Suppressor macrophage treated with lipopolysaccharide for 1 hour (primary cell): Measurements from ENCODE around the gene HCRT.
"Not testable (repeated sequence)": the region's sequence is repeated elsewhere in the genome, so short reads cannot be mapped to it uniquely, and the experiment has no call there.

ENCODE experiments used
- DNase-seq, 3 donors: peaks; one replicate each; pipeline ENCODE4 v3.0.0-alpha.2; 2020 to 2022

The HCRT gene, protein sequence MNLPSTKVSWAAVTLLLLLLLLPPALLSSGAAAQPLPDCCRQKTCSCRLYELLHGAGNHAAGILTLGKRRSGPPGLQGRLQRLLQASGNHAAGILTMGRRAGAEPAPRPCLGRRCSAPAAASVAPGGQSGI

DNA sequence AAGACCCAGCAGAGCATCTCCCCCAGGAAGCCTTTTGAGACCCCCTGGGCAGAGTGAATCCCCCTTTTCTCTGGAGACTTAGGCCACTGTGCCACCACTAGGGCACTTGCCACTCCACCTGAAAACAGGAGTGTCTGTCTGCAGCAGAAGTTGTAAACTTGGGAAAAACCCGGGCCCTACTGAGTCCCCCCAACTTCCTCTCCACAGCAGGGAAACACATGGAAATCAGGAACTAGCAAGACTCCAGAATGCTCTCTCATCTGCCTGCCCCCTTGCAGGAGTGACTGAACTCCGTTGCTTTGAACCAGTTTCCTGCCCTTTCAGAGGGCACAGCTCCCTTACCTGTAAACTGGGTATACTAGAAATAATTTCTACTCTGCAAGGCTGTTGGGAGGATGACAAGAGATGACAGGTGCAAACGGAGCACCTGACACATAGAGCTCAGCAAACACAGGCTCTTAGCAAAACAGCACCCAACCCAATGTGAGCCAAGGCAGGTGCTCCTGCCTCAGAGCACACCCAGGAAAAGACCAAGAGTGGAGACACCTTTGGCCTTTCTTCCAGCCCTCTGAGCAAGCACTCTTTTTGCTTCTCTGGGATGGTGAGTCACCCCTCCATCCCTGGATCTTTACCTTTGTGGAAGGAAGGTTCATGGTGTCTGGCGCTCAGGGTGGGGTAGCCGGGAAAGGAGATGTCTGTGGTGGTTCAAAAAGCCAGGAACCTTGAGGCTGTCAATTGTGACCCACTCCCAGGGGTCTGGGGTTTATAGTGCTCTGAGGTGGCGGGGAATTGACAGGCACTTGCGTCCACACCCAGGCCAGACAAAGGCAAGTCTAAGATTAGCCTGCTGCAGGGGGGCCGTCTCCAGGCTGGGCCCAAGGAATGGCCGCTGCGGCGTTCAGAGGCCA lies at the start of gene HCRT:
HCRT (minus strand) TSS at position 740 of the 908 bp plus-strand sequence; CDS start at position 653, 87 bp downstream.
- peak; percentile 84 to 87 (median 86) for DNase-seq

DNA sequence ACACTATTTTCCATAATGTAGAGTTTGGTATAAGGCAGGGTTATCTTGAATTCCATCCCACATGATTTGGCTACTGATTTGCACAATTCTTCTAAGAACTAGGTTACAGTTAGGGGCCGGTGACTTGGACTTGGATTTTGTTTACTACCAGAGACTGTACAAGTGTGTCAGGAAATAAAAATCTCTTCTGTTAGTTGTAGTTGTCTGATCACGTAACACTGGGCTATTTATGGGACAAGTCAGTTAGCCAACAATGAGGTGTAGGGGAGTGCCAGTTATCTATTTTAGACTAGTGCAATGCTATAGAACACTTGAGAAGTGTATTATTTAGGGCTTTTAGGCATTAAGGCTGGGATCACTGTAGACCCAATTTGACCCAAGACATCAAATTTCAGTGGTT lies 48.7 kb upstream of the HCRT start:
- DNase-seq: no peak

DNA sequence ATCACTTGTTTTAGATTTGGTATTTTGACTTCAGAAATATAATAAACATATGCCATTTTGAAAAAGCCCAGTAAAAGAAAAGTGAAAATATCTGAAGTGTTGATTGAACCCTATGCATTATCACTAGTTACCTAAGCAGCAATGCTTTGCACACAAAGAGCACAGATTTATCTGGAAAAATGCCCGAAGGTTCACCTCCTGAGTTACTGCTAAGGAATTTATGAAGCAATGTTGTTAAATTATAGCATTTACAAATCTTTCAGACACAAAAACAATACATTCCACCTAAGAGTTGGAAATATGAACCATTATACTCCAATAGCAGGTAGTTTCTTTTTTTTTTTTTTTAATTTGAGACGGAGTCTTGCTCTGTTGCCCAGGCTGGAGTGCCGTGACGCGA lies 47.9 kb upstream of the HCRT start:
- no peak for DNase-seq

DNA sequence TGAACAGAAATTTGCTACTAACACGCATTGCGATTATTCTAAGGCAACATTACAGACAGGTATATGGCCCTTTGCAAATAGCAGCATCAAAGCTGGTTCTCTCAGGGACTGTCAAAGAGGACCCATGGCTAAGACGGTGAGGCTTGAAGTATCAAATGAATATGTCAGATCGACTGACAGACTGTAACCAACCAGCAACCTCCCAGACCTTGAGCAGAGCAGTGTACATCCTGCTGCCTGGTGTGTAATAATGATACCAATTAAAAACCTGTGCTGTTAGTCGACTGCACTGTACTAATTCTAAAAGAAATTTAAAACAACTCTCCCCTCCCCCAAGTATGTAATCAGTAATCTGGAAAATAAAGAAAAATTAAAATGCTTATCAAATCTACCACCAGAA lies 45.0 kb upstream of the HCRT start:
- DNase-seq: no peak

DNA sequence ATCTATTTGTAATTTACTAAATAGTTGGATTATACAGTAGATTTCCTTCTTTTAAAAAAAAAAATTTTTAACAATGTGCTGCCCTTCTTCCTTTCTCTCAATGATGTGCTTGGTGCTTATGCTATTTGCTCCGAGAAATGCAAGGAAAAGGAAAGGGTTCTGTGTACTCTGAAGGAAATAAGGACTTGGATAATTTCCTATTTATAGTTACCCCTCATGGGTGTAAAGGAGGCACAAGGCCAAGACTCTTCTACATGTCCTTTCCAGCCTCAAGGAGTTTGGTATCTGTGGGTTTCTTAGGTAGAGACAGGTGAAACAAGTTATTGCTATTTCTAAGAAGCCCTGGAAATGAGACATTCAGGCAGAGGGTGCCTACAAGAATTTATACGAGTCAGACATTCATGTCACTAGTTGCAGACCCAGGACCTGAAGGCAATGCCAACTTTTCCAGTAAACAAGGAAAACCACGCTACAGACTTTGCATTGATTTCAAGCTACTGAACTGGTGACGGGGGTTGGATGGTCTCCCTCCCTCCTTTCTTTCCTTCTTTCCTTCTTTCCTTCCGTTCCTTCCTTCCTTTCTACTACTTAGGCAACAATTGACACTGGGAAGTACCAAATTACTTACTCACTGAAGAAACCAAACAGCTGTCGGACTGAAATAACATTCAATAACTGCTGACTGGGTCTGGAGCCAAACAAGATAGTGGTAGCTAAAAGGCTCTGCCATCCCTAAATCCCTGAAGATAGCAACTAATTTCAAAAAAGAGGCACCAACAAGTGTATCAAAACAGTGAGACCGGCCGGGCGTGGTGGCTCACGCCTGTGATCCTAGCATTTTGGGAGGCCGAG lies 42.8 kb upstream of the HCRT start:
- DNase-seq: no peak

DNA sequence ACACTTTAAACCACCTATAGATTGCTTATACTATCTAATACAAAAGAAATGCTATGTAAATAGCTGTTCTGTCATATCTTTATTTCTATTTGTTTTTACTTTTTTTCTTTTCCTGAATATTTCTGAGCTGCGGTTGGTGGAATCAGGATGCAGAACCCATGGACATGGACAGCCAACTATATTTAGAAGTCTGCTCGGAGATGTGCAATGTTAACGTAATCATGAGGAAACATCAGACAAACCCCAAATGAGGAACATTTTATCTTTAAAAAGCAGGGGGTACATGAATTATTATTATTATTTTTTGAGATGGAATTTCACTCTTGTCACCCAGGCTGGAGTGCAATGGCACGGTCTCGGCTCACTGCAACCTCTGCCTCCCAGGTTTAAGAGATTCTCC lies 40.4 kb upstream of the HCRT start:
- DNase-seq: peak in 1 of 3 donors; percentile 10

DNA sequence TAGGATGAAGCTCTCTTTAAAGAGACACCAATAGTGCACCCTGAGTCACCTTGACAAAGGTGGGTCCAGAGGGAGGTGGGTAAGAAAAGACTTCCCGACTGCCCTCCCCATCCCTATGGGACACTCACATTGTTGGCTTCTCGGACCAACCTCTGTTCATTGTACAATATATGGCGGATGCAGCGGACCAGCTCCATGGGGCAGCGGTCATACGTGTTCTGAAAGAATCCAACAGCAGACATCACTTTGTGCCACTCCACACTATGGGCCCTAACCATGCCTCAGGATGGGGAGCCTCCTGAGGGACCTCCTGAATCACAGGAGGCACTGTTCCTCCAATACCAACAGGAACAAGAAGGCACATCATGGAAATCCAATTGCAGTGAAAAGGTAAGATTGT lies 39.4 kb upstream of the HCRT start:
- DNase-seq: no peak

DNA sequence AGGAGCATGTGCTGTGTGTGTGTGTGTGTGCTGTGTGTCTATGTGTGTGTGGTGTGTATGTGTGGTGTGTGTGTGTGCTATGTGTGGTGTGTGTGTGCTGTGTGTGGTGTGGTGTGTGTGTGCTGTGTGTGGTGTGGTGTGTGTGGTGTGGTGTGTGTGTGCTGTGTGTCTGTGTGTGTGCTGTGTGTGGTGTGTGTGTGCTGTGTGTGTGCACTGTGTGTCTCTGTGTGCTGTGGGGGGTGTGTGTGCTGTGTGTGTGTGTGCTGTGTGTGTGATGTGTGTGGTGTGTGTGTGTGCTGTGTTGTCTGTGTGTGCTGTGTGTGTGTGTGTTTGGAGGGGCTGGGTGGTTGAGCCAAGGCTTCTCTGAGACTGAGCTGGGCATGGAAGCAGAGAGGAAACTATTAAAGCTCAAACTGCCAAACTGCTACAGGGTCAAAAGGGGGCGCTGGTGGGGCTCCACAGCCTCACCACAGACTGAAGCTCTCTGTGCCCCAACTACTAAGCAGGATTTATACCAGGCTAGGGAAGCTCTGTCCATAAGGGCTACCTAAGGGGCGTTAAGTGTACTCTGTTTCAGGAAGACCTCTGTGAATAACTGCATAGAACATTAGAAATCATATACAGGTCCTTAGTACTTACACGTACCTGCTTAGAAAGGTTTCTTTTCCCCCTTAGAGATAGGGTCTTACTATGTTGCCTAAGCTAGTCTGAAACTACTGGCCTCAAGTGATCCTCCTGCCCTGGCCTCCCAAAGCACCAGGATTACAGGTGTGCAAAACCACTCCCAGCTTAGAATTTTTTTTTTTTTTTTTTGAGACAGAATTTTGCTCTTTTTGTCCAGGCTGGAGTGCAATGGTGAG lies 36.9 kb upstream of the HCRT start:
- DNase-seq: peak; percentile 72 to 79 (median 75)

DNA sequence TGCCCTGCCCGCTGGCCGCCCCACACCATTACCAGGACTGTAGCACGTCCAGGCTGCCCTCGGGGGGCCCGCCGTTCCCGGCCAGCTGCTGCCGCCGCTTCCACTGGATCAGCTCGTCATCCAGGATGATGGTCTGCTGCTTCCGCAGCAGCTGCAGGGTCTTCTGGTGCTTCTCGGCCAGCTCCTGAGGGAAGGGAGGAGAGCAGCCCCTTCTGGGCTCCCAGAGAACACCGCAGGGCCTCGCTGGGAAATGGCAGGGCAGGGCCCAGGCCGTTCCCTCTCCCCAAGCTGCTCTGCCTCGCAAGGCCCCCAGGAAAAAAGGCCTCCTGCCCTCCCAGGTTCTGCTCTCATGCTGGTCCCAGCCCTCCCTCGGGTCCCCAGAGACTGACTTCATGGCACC lies 34.0 kb upstream of the HCRT start:
- not testable (repeated sequence) for DNase-seq

DNA sequence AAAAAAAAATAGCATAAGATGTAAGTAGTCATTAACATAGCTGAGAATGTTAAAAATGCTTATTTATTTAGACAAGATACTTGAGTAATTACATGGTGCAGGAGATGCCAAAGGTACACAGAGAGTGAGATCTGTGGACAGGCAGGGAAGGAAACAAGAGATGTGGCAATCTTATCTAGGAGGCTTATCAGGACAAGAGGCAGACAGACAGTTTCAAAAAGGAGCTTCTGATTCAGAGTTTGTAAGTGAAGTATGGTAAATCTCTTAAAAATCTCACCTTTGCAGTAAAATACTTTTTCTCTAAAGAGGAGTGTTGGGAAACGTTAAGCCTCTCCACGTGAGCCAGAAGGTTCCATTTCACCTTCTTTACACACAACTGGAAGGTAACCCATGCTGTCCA lies 28.9 kb upstream of the HCRT start:
- DNase-seq: no peak

DNA sequence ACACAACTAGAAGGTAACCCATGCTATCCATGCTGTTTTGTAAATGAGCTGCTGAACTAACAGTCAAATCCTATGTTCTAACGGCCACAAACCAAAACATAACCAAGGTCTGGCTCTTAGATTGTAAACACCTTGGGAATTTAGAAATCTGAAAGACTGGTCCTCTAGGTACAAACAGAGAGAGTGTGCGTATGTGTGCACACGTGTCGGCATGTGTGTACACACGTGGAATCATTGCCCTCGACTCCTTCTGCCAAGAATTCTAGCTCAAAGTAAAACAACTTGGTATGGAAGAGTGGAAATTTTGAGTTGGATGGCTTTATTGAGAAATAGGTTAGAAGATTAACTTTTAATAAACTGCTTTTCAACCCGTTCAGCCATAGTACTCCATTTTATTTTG lies 27.1 kb upstream of the HCRT start:
- DNase-seq: no peak

DNA sequence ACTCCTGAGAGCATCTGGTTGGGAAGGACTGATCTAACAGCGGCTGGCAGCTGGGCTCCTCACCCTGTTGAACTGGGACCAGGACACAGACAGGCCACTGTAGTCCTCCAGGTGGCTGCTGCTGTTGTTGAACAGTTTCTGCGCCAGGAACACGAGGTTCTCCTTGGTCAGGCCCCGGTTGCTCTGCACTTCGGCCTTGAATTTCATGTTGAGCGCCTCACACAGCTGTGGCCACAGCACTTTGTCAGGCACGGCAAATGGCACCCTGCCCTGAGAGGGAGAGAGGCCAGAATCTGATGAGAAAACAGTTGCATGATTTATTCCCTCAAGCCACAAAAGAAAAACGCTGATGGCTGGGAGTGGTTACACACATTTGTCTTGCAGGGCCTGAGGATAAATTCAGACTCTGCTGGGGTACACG lies 26.7 kb upstream of the HCRT start:
- DNase-seq: not testable (repeated sequence)

DNA sequence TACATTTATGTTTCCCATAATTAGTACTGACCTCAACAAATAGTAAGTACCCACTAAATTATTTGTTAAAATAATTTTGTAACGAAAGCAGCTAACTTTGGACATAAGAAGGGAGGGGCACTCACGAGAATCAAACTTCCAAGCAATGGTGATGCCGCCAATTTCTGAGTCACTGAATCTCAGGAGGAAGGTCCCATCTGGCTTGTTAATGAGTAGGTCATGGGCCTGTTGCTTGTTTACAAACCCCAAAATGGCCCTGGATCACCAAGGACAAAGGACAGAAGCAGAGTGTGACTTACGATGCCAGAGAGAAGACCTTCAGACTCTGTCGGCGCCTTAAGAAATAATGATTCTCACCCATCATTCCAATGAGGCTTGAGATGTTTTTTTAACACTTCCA lies 24.8 kb upstream of the HCRT start:
- DNase-seq: no peak

DNA sequence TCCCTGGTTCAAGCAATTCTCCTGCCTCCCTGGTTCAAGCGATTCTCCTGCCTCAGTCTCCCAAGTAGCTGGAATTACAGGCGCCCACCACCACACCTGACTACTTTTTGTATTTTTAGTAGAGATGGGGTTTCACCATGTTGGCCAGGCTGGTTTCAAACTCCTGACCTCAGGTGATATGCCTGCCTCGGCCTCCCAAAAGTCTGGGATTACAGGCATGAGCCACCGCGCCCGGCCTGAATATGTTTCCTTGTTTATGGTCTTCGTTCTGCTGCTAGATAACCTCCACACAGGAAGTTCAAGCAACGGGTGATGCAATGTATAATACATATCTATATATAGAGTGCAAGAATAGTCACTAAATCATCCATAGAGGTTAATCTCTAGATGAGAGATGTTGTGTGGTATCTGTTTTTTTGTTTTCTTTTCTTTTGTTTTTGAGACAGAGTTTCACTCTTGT lies 20.9 kb upstream of the HCRT start:
- DNase-seq: peak; percentile 60 to 65 (median 63)

DNA sequence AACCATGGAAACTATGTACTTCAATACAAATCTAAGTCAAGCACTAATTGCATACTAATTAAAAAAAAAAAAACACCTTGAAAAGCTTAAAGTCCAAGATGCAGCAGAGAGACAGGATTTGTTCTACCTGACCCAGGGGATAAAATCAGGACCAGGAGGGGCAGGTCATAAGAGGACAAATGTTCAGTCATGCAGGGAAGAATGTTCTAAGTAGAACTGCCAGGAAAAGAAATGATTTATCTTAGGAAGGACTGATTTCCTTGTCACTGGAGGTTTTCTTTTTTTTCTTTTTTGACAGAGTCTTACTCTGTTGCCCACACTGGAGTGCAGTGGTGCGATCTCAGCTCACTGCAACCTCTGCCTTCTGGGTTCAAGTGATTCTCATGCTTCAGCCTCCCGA lies 18.1 kb upstream of the HCRT start:
- DNase-seq: no peak

DNA sequence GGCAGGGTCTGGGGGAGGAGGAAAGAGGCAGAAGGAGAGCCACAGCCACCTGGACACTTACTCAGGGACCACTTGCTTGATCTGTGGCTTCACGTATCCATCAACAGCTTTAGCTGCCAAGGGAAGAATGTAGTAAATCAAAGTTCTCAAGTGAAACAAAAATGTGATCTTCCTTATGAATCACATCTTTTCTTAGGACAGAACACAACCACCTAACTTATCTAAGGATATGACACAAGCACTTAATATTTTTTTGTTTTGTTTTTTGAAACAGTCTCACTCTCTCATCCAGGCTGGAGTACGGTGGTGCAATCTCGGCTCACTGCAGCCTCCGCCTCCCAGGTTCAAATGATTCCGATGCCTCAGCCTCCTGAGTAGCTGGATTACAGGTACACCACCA lies 17.4 kb upstream of the HCRT start:
- no peak for DNase-seq

DNA sequence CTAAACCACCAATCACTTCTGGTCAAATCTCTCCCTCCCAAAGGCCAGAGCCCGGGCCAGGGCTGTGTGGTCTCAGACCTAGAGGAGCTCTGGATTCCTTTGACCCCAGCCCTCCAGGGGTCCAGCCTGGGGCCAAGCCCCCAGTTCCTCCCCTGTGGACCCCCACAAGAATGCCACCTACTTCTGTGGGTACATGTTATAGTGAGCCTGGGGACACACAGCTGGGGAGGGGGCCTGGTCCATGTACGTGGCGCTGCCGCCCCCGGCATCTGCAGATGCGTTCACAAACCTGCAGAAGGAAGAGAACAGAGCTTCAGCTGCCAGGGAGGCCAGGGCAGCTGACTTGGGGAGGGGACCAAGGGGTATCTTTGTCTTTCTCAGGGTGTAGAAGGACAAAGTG lies 16.9 kb upstream of the HCRT start:
- DNase-seq: no peak

DNA sequence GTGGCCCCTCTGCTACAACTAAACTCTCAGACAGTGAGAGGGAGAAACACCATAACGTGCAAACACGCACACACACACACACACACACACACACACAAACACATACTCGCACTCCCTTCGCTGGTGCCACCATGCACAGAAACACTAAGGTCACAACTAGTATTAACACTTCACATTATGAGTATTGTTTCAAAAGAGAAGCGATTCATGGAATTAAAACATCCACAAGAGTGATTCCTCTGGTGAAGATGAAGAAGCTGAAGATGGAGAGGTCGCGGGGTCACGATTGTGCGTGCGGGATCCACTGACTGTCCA lies 16.2 kb upstream of the HCRT start:
- no peak for DNase-seq

DNA sequence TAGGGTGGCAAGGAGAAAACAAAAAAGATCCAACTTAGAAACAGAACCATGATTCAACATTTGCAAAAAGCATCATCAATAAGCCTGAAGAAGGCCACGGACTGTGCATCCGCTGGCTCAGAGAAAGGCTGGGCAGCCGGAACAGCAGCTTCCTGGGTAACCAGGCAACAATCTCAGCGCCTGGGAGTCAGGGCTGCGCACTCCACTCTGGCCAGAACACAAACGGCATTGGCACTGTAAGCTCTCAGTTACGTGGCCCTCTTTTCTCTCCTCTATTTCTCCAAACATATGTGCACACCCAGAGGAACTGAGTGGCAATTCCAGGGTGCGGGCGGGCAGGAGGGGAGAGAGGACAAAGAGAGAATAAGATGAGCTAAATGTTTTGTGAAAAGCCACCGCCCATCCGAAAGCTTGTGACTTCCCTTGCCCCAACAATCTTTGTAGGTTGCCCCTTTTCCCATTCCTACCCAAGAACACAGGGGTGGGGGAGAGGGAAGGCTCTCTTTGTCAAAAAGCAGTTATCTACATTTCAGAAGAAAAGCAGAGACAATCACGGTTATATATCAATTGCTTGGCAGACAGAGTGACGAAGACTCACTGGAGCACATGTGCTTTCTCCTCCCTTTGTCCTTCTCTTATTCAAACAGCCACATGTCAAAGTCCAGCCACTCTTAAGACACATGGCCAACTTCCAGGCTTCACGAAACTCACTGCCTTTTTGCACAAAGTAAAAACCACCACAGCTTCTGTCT lies 15.6 kb upstream of the HCRT start:
- DNase-seq: no peak

DNA sequence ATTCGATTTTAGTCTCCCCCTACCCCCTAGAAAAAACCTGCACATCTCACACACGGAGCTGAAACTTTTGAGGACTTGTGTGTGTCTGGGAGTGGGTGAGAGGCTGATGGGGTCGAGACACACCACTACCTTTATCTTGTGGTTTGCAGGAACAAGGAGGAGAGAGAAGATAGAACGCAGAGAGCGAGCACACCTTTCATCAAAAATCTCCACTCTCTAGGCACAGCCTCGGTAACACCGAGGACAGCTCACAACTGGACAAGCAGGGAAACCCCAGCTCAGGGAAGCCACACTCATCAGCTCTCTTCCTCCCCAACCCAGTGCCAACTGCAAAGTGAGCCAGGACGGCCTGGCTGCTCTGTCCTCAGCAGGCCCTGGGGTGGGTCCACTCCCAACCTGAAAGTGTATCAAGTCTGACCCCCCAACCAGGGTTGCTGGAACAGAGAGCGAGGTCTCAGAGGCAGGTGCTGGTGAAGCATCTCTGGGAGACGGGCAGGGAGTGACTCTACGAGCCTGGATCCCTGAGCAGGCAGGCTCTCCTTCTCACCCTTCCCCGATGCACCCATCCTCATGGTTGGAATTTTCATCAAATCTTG lies 14.3 kb upstream of the HCRT start:
- DNase-seq: peak; percentile 32 to 53 (median 41)

DNA sequence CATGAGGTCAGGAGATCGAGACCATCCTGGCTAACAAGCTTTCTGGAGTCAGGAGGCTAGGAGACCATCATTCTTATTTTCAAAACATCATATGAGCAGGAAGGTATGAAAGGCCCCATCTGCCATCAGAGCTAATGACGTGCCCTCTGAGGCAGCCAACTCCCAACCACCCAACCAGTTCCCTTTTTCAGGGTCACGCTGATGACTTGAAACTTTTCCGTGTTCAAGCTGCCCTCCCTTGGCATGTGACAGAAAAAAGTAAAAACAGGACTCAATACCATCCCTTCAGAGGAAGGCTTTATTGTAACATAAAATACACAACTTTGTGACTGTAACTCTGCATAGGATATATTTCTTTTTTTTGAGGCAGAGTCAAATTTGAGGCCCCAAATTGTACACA lies 13.6 kb upstream of the HCRT start:
- DNase-seq: peak; percentile 81 to 85 (median 82)
